CD4-positive, alpha-beta T cell treated with Interleukin-21 for 1 hour (primary cell): ENCODE data around the gene SUOX.
"Not testable (repeated sequence)": the region's sequence is repeated elsewhere in the genome, so short reads cannot be mapped to it uniquely, and the experiment has no call there.

Source experiments
- DNase-seq: peaks from one replicate; pipeline ENCODE4 v3.0.0-alpha.2; 2020

SUOX gene

DNA sequence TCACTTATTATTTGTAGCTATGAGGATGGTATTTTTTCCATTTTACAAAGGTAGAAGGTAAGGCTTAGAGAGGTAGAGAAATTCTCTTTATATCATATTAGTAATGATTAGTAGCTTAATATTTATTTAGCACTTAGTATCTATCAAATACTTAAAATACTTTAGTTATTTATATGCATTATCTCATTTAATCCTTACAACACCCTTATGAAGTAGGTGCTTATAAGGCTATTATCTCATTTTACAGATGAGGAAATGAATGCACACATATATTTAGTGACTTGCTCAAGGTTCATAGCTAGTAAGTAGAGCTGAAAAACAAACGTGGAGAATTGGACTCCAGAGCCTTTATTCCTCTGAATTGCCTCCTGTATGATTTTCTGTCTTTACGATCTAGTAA lies 12.2 kb upstream of the SUOX start:
- DNase-seq: no peak

DNA sequence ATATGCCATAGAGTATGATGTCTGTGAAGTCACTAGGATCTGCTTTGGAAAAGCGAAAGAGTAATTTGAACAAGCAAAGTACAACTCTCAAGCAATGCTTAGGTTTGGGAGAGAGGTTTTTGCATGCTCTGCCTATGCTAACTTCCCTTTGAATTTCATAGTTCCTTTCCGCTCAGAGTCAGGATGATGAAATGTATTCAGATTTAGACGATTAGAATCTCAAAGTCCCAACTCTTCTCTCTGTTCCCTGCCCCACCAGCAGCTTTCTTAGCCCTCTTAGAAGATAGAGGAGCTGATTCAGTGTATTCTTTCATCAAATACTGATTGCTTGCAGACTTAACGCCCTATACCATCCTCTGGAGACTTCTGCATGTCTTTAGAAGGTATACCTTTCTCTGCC lies 11.7 kb upstream of the SUOX start:
- DNase-seq: no peak

DNA sequence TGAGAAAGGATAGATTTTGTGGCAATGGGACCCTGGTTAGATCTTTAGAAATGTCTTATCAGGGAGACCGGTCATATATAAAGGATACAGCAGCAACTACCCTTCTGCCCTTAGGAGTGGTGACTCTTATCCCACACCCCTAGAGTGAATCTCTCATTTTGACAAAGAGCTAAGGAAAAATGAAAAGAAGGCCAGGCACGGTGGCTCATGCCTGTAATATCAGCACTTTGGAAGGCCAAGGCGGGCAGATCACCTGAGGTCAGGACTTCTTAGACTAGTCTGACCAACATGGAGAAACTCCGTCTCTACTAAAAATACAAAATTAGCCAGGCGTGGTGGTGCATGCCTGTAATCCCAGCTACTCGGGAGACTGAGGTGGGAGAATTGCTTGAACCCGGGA lies 11.1 kb upstream of the SUOX start:
- not testable (repeated sequence) for DNase-seq

DNA sequence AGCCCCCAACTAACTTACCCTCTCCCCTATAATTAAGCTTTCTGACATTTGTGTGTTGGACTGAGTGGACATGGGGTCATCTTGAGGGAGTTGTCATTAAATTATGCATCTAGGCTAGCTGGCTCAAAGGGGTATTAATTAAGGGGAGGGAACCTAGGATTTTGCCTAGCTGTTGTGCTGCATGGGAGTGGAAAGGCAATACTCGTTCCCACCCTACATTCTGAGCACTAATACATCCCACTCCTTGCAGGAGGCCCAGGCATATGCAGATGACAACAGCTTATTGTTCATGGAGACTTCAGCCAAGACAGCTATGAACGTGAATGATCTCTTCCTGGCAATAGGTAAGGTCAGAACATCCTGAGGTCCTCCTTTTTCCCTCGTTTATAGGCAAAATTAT lies 6.0 kb upstream of the SUOX start:
- no peak for DNase-seq

DNA sequence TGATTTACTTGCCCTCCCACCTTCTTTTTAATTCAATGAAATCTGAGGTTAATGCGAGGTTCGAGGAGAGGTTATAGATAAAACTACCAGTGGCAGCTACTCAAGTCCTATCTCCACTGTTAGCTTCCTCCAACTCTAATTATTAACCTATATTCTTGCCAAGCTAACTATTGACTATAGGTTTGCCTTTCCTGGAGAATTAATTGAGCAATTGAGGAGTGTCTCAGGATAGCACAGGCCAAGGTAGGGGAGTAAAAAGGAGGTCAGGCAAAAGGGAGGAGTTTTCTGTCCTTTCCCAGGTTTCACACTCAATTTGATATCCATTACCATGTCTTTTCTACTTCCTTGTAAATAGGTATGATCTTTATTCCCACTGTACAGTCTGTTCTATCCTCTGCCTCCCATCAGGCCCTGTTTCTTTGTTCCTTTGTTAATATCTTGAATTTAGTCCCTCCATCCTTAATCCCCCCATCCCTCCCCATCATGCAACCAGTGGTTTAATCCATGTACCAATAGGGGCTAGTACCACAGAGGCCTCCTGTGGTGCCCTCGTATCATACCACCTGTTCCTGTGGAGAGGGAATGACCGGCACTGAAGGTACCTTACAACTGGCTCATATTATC lies 3.7 kb upstream of the SUOX start:
- DNase-seq: no peak

DNA sequence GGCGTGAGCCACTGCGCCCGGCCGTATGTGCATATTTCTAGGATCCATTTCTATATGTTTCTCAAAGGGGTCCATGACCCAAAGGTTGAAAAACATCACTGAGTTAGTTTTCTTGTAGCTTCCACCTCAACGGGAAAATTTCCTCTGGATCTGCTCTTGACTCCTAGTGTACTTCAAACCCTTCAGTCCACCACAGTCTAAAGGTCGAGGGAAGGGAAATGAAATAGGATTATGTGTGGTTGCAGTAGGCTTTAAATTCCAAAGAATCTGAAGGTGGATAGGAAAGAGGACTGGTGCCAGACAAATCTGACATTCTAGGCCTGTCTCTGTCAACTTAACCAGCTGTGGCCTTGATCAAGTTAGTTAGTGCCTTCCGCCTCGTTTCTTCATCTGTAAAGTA lies 1.7 kb upstream of the SUOX start:
- DNase-seq: no peak

DNA sequence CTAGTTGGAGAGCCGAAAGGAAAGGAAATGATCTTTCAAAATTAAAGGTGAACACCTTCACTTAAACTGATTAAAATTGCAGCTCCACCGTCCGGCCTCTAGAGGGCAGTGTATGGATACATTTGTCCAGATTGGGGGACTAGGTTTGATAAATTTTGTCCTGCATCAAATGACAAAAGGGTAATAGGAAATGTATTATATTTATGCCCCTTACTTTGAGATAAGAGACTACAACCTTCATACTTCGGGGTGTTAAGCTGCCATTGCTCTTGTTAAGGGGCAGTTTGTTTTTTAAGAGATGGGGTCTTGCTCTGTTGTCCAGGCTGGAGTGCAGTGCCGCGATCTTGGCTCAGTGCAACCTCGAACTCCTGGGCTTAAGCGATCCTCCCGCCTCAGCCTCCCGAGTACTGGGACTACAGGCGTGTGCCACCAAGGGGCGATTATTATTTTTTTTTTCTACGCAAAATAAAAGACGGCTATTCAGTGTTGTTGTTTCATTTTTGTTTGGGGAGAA lies 818 bp upstream of the SUOX start:
- peak; percentile 84 for DNase-seq

DNA sequence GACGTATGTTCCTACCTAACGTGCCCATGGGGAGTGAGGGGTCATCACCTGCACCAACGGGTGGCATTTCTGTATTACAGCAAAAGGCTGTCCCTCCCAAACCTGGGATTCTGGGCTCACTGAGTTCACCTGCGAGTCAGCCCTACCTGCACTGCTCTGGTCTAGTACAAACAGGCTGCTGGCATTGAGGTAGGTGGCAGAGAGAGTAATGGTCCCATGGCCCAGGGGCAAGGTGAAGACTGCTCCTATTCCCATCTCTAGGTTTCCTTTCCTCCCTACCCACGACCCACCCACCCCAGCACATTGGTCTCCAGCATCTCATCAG lies 421 bp downstream of the SUOX start:
- DNase-seq: no peak

DNA sequence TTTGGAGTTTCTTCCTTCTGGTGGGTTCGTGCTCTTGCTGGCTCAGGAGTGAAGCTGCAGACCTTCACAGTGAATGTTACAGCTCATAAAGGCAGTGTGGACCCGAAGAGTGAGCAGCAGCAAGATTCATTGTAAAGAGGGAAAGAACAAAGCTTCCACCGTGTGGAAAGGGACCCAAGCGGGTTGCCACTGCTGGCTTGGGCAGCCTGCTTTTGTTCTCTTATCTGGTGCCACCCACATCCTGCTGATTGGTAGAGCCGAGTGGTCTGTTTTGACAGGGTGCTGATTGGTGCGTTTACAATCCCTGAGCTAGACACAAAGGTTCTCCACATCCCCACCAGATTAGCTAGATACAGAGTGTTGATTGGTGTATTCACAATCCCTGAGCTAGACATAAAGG lies 2.4 kb downstream of the SUOX start:
- peak; percentile 19 for DNase-seq

DNA sequence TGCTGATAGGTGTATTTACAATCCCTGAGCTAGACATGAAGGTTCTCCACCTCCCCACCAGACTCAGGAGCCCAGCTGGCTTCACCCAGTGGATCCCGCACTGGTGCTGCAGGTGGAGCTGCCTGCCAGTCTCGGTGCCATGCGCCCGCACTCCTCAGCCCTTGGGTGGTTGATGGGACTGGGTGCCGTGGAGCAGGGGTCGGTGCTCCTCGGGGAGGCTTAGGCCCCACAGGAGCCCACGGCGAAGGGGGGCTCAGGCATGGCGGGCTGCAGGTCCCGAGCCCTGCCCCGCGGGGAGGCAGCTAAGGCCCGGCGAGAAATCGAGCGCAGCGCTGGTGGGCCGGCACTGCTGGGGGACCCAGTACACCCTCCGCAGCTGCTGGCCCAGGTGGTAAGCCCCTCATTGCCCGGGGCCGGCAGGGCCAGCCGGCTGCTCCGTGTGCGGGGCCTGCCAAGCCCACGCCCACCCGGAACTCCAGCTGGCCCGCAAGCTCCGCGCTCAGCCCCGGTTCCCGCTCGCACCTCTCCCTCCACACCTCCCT lies 3.0 kb downstream of the SUOX start:
- not testable (repeated sequence) for DNase-seq

DNA sequence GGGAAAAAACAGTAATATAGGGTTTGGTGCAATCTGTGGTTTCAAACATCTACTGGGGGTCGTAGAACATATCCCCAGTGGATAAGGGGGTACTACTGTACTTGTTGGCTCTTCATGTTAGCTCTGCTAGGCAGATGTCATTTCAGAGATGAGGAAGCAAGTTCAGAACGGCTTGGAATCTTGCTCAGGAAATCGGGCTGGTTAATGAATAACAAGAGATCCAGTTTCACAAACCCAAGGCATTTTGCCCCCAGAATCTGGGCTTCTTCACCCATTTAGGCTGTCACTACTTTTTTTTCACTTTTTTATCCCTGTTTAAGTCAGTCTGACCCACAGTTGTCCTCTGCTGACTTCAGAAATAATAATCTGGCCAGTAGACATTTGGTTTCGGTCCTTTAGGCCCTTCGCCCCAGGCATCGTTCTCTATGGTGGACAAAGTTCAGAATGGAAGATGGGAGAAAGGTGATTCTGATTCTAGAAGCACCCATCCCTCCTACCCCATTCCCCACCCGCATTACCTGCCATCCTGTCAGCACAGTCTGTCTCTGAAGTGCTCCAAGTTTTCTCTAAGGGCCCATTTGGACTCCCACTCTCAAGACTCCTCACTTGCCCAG lies 4.5 kb downstream of the SUOX start:
- DNase-seq: no peak

DNA sequence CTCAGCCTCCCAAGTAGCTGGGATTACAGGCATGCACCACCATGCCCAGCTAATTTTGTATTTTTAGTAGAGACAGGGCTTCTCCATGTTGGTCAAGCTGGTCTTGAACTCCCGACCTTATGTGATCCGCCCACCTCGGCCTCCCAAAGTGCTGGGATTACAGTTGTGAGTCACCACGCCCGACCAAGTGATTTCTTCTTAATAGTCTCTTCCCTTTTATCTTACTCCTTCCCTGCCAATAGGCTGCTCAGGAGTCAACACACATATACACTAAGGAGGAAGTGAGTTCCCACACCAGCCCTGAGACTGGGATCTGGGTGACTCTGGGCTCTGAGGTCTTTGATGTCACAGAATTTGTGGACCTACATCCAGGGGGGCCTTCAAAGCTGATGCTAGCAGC lies 6.3 kb downstream of the SUOX start:
- DNase-seq: not testable (repeated sequence)

DNA sequence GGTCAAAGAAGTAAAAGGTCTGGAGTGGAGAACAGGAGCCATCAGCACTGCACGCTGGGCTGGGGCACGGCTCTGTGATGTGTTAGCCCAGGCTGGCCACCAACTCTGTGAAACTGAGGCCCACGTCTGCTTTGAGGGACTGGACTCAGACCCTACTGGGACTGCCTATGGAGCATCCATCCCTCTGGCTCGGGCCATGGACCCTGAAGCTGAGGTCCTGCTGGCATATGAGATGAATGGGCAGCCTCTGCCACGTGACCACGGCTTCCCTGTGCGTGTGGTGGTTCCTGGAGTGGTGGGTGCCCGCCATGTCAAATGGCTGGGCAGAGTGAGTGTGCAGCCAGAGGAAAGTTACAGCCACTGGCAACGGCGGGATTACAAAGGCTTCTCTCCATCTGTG lies 7.1 kb downstream of the SUOX start:
- DNase-seq: no peak

DNA sequence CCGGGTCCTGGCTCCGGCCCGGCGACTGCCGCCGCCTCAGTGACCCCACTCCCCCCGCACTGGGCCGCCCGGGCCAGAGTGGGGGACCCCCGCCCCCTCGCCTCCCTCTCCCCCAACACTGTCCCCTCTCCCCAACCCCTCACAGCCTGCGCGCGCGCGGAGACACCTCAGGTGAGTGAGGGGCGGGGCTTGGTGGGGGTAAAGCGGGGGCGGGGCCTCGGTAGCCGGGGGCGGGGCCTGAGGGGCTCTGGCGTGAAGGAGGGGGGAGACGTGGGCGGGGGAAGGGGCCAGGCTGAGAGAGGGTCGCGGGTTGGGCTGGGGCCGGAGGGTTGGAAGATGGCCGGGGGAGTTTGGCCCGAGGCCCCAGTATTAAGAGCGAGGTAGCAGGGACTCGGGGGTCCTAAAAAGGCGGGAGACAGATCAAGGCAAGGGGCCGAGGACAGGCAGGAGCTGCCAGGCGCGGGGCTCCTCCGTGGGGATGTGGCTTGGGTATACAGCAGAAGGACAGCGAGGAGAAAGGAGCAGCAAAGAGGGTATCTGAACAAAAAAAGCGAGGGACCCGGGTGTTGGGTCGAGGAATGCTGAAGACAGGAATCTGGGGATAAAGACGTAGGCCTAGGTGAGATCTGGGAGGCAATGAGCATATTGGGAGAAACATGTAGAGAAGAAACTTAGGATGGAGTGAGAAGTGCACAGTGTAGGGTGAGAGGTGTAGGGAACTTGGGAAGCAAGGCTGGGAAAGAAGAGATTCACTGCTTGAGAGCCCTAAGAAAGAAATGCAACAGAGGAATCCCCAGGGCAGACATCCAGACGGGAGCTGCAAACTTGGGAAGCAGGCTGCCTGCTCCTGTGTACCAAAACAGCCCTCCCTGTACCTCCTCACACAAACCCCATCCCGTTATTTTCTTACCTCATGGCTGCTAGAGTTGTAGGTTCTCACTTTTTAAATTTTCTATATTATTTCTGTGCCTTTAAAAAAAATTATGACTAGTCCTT lies 10.8 kb downstream of the SUOX start:
- peak; percentile 71 for DNase-seq

DNA sequence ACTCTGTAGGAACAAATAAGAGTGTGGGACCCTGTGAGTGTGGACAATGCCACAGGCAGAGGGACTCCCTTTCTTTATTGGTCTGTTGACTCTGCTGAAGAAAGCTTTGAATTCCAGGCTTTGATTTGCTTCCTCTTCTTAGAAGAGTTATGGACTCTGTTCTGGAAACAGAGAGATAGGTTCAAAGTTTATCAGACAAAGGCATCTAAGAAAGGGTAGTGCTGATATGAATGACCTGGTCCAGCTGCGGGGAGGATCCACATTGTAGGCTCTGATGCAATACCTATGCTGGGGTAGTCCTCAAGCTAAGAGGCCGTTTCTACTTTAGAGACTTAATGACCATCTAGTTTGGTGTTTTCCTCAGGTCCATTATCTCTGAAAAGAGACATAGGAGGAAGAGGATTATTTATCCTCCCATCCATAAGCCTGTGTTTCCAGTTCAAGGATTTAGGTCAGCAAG lies 13.1 kb downstream of the SUOX start:
- DNase-seq: no peak

DNA sequence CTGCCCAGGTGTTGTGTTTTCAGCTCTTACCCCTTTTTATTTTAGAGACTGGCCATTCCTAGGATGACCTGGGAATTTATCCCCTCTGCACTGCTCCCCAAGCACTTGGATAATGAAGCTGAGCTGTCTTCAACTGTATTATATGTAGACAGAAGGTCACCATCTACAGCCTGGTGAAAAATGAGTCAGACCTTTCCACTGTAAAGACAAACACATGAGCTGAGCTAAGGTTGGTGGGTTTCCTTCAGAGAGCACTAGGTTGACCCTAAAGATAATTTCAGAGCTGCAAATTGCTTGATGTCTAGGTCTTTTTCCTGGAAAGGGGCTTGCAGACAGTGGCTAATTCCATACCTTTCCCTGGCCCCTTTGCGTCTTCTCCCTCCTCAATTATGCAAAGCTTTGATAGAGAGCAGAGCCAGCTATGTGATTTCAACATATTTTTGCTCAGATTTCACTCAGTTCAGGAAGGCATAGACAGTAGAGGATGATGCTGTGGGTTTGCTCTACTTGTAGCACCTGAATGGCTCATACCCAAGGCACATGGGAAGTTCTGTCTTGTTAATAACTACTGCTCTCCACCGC lies 14.5 kb downstream of the SUOX start:
- DNase-seq: no peak

DNA sequence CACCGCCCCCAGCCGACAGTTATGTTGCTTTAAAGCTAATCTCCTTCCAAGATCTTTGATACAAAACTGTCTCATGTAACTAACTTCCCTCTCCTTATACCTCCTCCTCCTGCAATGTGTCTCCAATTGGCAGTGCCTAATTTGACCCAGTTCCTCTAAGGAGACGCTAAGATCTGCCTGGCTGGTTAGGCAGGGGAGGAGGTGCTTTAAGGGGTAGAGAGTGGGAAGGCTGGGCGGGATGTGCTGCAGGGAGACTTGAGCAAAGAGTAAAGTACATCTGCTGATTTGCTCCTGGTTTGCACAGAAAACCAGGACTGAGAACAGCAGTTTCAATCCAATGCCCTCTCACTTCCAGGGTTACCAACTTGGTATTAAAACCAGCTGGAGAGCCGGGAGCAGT lies 16.4 kb downstream of the SUOX start:
- DNase-seq: no peak

DNA sequence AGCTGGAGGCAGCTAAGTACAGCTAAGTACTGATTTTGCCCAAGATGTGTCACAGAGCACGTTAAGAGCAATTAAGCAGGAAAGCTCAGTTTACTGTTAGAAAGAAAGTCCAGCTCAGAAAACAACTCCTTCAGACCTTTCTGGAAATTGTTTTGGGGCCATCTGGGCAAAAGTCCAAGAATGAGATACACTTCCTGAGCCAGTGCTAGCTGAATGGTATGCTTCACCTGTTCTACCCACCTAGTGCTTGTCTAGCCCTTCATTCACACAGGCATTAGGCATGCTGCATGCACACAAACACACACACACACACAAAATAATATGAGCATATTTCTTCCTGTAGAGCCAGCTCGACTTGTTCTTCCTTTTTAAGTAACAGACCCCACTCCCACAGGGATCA lies 17.1 kb downstream of the SUOX start:
- DNase-seq: no peak

DNA sequence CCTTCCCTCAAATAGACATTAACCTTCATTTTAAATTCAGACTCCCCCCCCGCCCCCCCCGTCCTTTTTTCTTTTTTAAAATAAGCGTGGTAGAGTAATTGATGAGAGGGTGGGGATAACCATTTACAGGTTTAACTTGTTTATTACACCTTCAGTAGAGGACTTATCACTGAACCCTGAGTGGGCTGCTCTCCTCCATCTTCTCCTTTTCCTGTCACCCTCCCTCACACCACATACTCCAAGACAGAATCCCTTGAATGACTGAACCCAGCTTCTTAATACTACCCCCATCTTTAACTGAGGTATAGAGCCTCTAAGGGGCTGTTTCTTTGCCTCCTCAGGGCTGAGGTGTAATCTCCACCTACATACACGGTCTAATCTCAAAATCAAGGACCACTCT lies 20.1 kb downstream of the SUOX start:
- DNase-seq: no peak

DNA sequence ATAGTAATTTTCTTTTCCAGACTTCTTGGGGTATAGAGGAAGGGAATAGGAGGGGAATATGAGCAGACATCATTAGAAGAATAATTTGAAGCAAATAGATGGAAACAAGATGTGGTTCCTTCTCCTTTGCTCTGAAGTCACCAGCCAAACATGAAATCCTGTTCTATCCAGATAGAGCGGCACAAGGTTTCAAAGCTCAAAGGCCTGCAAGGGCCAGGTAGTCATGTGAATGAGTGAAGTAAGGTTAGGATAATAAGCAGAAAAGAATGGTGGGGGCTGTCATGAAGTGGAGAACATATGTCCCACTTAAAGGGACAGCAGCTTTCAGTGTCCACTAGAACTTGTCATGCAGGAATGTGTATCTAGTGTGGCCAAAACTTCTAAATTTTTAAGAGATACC lies 21.3 kb downstream of the SUOX start:
- DNase-seq: no peak

DNA sequence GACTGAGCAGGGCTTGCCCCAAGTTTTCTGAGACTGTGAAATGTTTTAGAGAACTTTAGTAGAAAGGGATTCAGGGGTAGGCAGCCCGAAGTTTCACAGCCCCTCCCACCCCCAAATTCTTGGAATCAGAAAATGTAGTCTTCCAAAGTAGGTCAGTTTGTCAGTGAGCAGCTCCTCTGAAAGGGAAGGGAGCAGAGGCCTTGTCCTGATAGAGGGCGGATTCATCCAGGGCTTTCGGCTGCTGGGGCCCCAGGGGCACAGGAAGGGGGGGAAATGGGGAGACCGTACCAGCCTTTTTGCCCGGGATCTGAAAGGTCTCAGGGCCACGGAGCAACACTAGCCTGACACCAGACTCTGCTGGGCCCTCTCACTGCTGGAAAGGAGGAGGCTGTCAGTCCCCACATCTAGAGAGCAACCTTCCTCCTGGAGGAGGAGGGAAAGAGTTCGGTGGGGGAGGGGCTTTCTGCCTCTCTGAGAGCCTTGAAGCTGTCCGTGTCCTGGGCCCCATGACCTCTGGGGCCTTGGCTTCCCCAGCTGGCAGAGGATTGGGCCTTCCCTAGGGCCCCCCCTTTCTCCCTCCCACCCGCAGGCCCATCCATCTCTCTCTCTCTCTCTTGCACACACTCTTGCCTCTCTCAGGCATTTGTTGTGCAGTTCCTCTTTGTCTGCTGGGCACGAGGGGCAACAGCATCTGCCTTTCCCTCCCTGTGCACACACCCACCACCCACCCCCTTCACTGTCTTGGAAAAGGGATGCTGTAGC lies 23.5 kb downstream of the SUOX start, which contains the start of gene IKZF4:
TSS of gene IKZF4 (plus strand) at position 621 of the 762 bp plus-strand sequence. CDS start 451 bp downstream, outside the sequence.
- peak; percentile 25 for DNase-seq

DNA sequence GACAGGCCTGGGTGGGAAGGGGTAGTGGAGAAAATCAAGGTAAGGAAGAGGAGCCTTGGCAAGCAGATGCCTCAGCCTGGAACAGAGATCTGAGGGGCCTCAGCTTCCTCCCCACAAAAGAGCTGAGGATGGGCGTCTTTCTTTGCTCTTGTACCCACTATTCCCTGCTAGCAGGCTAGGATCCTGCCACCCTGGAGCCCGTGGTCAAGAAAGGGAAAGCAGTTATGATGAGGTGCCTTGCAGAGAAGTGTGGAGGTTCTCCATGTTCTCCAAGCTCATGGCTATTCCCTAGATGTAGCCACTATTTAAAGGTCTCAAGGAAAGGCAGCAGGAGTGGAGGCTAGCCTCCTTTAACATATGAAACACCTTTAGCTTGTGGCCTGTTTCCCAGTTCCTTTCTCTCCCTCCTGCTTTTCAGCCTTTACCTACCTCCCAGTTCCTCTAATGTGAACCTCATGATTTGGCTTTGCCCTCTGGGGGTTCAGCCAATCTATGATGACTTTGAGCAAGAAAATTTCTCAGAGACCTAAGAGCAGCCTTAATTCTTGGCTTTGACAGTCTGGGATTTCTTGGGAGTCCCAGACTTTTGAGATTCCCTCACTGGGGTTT lies 24.9 kb downstream of the SUOX start:
- DNase-seq: no peak
